DMS114 treated with DMSO at 0.1 percent for 48 hours (cell line): Measurements from ENCODE around the gene POLR1B.
"Not testable (repeated sequence)": the region's sequence is repeated elsewhere in the genome, so short reads cannot be mapped to it uniquely, and the experiment has no call there.

Experiments used
- DNase-seq: peaks from one replicate; lab custom pipeline; 2025; ENCODE audit not compliant: unreplicated experiment; lab: John Stamatoyannopoulos, UW

POLR1B gene

DNA sequence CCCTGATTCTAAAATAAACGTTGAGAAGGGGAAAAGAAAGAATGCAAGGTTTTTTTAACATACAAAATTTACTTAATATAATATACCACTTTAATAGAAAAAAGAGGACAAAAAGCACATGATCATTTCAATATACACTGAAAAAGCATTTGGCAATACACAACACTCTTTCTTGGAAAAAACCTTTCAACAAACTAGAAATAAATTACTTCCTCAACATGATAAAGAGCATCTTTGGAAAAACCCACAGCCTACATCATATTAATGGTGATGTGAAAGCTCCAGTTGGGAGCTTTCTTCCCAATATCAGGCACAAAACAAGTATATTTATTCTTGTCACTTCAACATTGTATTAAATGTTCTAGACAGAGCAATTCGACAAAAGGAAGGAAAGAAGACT, 3.0 kb upstream of the POLR1B start:
- no peak for DNase-seq

DNA sequence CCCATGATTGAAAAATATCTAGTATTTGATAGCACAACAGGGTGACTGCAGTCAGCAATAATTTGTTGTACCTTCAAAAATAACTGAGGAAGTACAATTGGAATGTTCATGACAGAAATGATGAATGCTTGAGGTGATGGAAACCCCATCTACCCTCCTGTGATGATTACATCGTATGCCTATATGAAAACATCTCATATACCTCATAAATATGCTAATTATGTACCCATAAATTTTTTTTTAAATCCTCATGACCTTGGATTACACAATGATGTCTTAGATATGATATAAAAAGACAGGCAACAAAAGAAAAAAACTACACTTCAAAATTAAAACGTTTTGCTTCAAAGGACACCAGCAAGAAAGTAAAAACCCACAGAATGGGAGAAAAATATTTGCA, 1.4 kb upstream of the POLR1B start:
- DNase-seq: no peak

DNA sequence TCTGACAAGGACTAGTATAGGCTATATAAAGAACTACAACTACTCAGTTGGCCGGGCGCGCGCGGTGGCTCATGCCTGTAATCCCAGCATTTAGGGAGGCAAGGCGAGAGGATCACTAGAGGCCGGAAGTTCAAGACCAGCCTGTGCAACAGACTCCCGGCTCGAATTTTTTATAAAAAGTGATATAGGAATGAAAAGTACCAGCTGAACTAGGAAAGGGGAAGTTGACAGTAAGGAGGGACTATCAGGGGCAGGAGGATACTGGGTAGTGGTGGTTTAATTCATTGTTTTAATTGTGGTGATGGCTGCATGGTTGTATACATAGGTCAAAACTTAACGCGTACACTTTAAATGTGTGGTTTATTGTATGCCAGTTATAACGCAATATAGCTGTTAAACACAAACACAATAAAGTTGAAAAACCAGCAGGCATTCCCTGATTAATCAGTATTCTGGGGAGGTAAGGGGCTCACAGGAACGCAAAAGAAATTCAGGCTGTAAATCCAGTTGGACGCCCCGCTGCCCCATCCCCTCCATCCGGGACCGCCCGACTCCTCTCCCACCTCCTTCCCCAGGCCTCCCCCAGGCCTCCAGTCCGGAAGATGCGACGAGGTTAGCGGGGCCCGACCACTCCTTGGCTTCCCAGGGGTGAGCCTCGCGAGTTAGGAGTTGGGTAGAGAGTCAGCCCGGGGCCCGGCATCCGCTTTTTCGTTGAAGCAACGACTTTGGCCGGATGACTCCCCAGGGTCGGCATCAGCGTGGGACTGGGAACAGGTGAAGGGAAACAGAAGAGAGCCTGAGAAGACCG, 746 bp upstream of the POLR1B start:
- peak; percentile 66 for DNase-seq

DNA sequence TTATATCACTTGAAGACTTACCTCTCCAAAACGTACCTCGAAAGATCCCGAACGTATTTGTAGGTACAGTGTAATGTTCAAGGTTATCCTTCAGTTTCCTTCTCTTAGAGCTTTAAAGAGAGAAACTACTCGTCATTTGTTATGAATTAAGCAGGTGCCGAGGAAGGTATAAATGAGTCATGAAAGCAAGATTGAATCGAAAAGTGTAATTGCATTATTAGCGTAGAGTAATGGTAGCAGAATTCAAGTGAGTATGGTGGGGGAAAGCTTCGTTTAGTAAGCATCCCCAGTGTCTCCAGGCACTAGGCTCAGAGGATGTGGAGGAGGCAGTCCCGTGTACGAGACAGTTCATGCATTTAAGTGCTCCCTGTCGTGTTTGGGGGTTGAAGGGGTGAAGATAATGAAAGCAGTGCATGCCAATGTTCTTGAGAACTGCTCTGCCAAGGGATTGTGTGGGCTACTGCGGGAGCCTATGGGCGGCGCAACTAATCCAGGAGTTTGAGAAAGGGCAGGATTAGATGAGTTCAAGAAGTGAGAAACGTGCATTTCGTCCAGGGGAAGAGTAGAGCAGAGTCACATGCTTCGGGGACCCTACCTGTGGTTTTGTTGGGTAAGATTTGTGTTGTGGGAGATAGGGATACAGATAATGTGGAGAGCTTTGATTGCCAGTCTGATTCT, 858 bp downstream of the POLR1B start:
- DNase-seq: no peak

DNA sequence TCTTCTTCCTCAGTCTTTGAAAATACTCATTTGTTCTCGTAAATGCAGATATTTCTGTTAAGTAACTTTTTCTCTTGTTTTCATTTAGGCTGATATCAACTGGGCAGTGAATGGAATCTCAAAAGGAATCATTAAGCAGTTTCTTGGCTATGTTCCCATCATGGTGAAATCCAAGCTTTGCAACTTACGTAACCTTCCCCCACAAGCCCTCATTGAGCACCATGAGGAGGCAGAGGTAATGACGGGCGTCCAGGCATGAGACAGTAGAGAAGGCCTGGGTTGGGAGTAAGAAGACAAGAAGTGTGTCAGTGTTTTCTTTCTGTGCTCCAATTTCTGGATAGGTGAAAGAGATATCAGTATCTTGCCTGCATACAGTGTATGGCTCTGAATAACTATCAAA, 5.1 kb downstream of the POLR1B start:
- DNase-seq: no peak

DNA sequence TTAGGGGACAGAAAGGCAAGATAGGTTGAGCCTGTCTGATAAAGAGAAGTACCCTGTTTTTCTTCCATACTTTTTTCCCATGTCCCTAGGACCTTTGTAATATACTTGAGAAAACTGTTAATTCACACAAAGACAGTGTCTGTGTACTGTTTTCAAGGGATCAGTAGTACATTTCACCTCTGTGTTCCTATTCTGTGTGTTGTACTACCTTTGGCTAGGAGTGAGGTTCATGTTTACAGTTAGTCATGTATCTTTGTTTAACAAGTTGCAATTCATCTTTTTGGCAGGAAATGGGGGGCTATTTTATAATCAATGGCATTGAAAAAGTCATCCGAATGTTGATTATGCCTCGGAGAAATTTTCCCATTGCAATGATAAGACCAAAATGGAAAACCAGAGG, 6.7 kb downstream of the POLR1B start:
- no peak for DNase-seq

DNA sequence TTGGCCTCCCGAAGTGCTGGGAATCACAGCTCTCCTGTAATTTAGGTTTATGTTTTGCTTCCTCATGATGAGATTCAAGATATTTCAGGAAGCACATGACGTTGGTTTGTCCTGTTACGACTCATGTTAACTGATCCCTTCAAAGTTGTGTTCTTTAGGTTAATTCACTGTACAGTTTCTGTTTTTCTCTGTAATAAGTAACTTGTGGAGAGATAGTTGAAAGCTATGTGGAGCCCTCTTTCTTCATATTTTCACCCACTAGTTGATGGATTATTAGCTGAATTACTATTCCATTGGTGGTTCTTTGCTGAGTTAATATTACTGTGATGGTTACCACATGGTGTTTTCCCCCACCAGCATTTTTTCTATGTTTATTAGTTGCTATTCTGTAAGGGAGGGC, 23.8 kb downstream of the POLR1B start:
- DNase-seq: no peak

DNA sequence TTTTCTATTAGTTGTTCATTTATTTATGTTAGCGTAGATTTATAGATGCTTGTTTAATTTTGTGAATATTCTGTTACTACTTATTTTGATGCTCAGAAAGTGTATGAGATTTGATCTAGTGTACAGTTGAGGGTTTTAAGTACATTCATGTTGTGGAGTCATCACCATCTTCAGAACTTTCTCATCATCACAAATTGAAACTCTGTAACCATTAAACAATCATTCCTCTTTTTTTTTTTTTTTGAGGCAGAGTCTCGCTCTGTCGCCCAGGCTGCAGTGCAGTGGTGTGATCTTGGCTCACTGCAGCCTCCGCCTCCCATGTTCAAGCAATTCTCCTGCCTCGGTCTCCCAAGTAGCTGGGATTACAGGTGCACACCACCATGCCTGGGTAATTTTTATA, 24.2 kb downstream of the POLR1B start:
- DNase-seq: not testable (repeated sequence)

DNA sequence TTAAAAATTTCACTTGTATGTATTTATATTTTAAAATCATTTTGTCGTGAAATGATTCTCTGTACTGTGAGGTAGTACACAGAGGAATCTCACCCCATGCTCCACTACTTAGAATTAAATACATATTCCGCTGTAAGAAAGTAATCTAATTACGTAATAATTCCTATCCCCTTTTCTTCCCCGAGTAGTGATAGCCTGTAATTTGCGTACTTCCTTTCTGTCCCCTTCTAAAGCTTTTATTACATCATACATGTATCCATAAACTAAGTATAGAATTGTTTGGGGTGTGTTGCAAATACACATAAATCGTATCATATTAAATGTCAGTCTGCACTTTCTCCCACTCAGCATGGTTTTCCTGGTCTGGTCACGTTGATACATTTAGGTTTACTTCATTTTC, 29.7 kb downstream of the POLR1B start:
- no peak for DNase-seq

DNA sequence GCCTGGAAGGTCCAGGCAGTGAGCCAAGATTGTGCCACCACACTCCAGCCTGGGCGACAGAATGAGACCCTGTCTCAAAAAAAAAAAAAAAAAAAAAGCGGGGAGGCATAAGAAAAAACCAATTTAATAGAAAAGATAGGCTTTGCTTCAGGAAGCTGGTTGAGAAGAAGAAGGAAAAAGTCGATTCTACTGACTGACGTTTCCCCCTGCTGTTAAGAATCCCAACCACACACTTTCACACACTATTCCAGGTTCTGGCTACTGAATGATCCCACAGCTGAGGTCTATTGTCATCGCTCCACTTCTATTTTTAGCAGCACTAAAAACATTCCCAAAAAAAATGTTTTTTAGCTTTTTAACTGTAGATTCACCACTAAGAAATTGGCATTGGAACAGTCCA, 35.5 kb downstream of the POLR1B start:
- DNase-seq: peak; percentile 8

DNA sequence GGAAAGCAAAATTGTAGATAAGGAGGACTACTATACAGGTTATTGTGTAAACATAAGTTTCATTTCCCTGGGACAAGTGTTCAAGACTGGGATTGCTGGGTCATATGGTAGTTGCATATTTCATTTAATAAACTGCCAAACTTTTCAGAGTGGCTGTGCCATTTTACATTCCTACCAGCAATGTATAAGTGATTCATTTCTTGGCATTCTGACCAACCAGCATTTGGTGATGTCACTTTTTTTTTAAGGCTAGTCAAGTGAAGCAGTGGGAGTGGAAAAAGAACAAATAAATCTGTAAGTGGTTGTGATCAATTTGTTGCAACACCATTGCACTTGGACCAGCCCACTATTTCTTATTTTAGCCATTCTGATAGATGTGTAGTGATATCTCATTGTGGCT, 37.0 kb downstream of the POLR1B start:
- no peak for DNase-seq

DNA sequence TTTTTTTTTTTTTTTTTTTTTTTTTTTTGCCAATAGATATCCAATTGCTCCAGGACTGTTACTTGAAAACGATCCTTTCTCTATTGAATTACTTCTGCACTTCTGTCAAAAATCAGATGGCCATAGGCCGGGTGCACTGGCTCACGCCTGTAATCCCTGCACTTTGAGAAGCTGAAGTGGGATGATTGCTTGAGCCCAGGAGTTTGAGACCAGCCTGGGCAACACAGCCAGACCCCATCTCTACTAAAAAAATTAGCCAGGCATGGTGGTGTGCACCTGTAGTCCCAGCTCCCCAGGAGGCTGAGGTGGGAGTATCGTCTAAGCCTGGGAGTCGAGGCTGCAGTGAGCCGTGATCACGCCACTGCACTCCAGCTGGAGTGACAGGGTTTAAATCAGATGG, 37.8 kb downstream of the POLR1B start:
- DNase-seq: no peak

DNA sequence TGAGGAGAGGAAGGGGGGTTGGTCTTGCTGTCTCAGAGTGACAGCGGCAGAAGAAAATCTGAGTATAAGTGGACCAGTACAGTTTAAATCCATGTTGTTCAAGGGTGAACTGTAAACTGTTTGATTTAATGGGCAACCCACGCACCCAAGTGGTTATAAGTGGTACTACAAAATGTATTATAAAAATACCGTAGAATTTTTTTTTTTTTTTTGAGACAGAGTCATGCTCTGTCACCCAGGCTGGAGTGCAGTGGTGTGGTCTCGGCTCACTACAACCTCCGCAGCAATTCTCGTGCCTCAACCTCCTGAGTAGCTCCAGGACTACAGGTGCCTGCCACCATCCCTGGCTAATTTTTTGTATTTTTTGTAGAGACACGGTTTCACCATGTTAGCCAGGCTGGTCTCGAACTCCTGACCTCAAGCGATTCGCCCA, 40.1 kb downstream of the POLR1B start:
- DNase-seq: peak; percentile 31

DNA sequence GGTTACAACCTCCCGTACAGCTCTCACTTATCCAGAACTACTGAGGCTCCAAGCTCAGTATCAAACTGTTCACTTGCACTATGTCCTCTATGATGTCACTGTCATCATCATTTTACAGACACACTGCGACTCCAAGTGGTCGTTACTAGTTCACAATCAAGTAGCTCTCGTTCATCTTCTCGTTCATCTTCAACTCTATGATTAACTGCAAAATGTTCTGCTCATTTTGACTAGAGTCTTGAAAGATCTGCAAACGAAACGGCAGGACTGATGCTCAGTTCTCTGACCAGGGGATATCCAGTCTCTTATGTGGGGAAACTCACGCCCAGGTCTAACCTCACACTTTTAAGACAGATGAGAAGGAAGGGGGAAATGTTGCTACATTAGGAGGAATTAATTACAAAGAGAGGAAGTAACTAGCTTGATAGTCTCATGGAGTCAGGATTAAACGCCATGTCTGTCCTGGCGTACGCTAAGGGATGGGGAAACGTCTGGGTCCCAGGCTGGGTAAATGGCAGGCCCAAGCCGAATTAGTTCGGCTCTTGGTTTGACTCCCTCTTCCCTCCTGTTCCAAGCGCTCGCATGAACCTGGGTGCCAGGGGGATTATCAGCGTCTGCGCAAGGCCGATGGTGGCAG, 41.4 kb downstream of the POLR1B start:
- peak; percentile 45 for DNase-seq

DNA sequence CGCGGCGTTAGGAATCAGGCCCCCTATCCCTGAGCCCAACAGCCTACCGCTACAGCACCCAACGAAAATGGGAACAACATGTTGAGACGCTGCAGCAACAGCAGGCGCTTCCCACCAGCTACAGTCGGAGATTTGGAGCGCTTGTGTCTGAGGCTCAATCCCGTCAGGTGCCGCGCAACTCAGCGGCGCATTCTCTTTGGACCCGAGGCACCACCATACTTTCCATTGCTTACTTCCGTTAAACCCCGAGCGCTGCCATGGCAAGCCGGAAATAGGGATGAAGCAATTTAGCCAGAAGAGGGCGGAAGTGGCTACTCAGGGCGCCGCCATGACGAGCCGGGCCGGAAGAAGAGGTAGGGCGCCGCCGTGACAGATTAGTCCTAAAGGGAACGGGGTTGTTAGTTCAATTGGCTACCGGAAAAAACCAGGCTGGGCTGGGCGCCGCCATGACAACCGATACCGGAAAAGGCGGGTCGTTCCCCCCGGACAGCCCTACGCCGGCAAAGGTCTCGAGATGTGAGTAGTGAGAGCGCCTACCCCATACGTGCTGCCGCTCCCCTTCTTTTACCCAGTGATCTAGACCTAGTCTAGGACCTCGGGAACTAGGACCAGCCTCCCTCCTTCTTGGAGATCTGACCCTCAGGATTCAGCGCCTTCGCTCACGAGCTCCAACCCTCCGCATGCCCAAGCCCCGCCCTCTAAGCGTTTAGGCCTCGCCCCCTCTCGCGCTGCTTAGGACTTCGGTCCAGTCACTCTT, 42.0 kb downstream of the POLR1B start, which contains the start of gene CHCHD5:
CHCHD5 (plus strand) TSS at position 476 of the 757 bp plus-strand sequence; CDS start at position 515, 39 bp downstream.
- DNase-seq: peak; percentile 91

DNA sequence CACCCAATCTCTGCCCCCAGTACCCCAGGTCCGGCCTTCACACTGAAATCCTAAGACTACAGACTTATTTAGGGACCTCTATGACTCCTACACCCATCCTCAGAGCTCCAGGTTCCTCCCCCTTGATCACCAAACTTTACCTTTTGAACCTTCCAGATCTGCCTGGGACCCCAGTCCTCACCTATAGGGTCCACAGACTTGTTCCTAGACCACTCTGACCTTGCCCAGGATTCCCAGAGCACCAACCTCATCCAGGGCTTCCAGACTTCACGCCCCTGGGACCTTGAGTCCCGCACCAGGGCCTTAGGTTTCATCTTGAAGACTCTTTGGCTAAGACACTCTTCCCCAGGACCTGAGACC, 42.6 kb downstream of the POLR1B start:
- no peak for DNase-seq

DNA sequence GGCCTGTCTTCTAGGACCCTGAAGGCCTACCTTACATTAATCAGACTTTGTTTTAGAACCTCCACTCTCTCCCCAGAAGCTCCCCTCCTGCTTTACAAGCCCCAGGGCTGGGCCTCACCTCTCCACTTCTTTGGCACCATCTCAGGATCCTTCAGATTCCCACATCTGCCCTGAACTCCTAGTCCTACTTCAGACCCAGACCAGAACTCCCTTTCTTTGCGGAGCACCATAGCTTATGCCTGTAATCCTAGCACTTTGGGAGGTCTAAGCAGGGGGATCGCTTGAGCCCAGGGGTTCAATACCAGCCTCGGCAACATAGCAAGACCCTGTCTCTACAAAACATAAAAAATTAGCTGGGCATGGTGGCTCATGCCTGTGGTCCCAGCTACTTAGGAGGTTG, 43.1 kb downstream of the POLR1B start:
- no peak for DNase-seq

DNA sequence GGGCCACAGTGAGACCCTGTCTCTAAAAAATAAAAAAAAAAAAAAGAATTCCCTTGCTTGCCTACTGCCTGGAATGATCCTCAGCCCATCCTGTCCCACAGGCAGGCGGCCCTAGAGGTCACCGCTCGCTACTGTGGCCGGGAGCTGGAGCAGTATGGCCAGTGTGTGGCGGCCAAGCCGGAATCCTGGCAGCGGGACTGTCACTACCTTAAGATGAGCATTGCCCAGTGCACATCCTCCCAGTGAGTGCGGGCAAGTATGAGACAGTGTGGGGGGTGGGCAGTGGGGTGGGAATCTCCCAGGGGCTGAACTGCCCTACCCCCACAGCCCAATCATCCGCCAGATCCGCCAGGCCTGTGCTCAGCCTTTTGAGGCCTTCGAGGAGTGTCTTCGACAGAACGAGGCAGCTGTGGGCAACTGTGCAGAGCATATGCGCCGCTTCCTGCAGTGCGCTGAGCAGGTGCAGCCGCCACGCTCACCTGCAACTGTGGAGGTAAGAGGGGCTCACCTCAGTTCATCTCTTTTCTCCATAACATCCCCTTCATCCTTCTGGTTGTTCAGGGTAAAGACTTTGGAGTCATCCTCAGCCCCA, 43.7 kb downstream of the POLR1B start:
- no peak for DNase-seq

DNA sequence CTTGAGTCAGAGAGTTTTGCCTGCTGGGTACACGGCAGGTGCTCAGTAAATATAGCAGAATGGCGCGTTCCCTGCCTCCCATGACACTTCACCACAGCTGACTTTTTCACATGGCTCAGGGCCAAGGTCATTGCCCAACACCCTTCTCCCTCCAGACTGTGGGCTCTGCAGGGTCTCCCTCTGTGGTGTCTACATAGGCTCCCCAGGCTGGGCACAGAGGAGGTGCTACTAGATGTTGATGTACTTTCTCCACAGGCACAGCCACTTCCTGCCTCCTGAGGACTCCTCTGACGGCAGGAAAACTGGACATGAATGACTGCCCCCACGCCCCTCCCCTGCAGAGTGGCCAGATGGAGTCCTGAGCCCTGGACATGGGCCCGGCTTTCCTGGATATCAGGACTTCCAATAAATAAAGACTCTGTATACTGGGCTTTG, 46.4 kb downstream of the POLR1B start:
- no peak for DNase-seq

DNA sequence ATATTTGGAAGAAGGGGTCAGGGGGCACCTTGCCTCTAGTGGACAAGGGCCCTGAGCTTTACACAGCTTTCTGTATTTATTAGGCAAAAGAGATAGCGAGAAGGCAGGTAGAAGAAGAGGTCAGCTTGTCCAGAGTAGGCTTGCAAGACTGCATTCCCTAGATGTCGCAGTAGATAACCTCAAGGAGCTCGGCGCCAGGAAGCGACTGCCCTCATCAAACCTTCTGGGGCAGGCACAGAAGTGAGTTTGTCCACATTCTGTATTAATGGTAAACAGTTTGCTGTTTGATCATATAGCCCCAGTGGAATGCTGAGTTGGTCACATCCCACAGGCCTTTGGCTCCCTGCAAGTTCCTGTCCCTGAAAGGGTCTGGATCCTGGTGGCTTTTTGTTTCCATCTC, 49.1 kb downstream of the POLR1B start:
- DNase-seq: no peak

DNA sequence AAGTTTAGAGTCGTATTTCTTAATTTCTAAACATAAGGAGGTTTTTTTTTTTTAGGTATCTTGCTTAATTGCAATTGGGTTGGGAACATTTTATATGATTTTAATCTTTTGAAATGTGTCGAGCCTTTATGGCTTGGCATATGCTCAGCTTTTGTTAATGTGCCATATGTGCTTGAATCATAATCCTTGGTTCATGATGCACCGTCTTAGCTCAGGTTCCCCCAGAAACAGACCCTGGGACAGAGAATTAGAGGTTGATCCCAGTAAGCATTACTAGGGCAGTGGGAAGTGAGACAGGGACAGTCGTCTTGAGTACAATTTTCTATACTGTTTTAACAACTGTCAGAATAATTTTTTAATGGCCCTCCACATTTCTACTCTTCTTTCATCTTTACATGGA, 51.5 kb downstream of the POLR1B start:
- no peak for DNase-seq
